GM12878 (cell line): Measurements from ENCODE around the gene PPIE. TPM values are rescaled to one million over a fixed set of nuclear protein-coding genes. Genes with fewer than 3 reads are reported as not detected.
A peak's percentile ranks its signal among the peaks of the same experiment; 100 is the strongest.

Experiments used
- ATAC-seq: fragments of 200-7000 bp; cut with Tn5 transposase; 3 replicates; pipeline ENCODE4 v1.9.1; 2020; ENCODE audit warnings: mild to moderate bottlenecking, moderate library complexity
- BruUV-seq: library from RNA; stranded (reverse); fragments of 400-500 nt; replicated peaks from 2 replicates; lab custom pipeline; 2021; lab: Mats Ljungman, UMichigan
- CTCF ChIA-PET: fragments of 300-600 bp; sonication (Branson Sonifier 250); formaldehyde crosslinking; extraction: SDS; loops from one replicate; lab custom pipeline; 2021; ENCODE audit warnings: inconsistent platforms; lab: Yijun Ruan, JAX
- POLR2A ChIA-PET: fragments of 350-600 bp; formaldehyde crosslinking; extraction: SDS; loops from one replicate; lab custom pipeline; 2021; ENCODE audit warnings: inconsistent platforms; lab: Charles Lee
- RAD21 ChIA-PET: fragments of 300-600 bp; sonication (Branson Sonifier 250); formaldehyde crosslinking; loops from one replicate; lab custom pipeline; 2023; ENCODE audit warnings: antibody characterized with exemption; ENCODE audit not compliant: unreplicated experiment; lab: Charles Lee
- SMC1A ChIA-PET: fragments of 300-600 bp; sonication (Branson Sonifier 250); formaldehyde crosslinking; loops from one replicate; lab custom pipeline; 2023; ENCODE audit not compliant: unreplicated experiment, uncharacterized antibody; lab: Charles Lee
- DNase-seq: peaks from one replicate; pipeline ENCODE4 v3.0.0-alpha.2; 2011; ENCODE audit warnings: low read depth, low spot score
- FAIRE-seq: peaks from 3 replicates; lab custom pipeline; 2011; peaks lifted over from hg19 to GRCh38; lab: Jason Lieb, UNC
- H2AFZ ChIP-seq: 2 replicates; pipeline ENCODE4 v1.6.0; 2011; ENCODE audit warnings: low read depth, low read length, control low read depth; ENCODE audit not compliant: control insufficient read depth
- H3K27ac ChIP-seq: 2 replicates; pipeline ENCODE4 v1.5.1; 2011; ENCODE audit warnings: control low read depth; ENCODE audit not compliant: control insufficient read depth, insufficient read depth
- H3K27me3 ChIP-seq, 2 experiments: replicated peaks in 1 of 2; 2 replicates each; pipeline versions ENCODE4 v1.6.0 to v1.6.1; 2011; ENCODE audit warnings: low read length in 1 of 2; ENCODE audit not compliant: control insufficient read depth in 2 of 2, insufficient read depth in 2 of 2
- H3K36me3 ChIP-seq, 2 experiments: 2 replicates each; pipeline ENCODE4 v1.5.1; 2011; ENCODE audit warnings: low read length in 1 of 2; ENCODE audit not compliant: control insufficient read depth in 2 of 2, insufficient read depth in 2 of 2
- H3K4me1 ChIP-seq: 2 replicates; pipeline ENCODE4 v1.6.1; 2011; ENCODE audit warnings: mild to moderate bottlenecking, low read length, moderate library complexity, mixed read lengths; ENCODE audit not compliant: control insufficient read depth, insufficient read depth
- H3K4me2 ChIP-seq: 2 replicates; pipeline ENCODE4 v1.6.0; 2011; ENCODE audit warnings: control low read depth; ENCODE audit not compliant: control insufficient read depth, insufficient read depth
- H3K4me3 ChIP-seq: fragments of 200-600 bp; sonication (generic); 2 replicates; pipeline ENCODE4 v1.5.1; 2016
- H3K79me2 ChIP-seq: 2 replicates; pipeline ENCODE4 v1.6.0; 2011; ENCODE audit warnings: low read length; ENCODE audit not compliant: control insufficient read depth, insufficient read depth
- H3K9ac ChIP-seq: 2 replicates; pipeline ENCODE4 v1.8.0; 2011; ENCODE audit warnings: low read length, control low read depth, mixed read lengths; ENCODE audit not compliant: control insufficient read depth, insufficient read depth
- H3K9me3 ChIP-seq: replicated peaks from 3 replicates; pipeline ENCODE4 v1.5.1; 2011; ENCODE audit warnings: mild to moderate bottlenecking, low read length; ENCODE audit not compliant: control insufficient read depth, insufficient read depth
- H4K20me1 ChIP-seq: 2 replicates; pipeline ENCODE4 v1.6.0; 2011; ENCODE audit not compliant: control insufficient read depth, insufficient read depth
- ESRRA ChIP-seq: IDR thresholded peaks from 2 replicates; pipeline ENCODE4 v1.6.1; 2012; ENCODE audit warnings: mild to moderate bottlenecking, low read length, improper control_type of control experiment
- FOS ChIP-seq: IDR thresholded peaks from 3 replicates; pipeline ENCODE4 v1.6.1; 2011; ENCODE audit warnings: borderline replicate concordance; ENCODE audit not compliant: insufficient read length; ENCODE audit errors: extremely low read depth
- GABPA ChIP-seq: IDR thresholded peaks from 2 replicates; pipeline ENCODE4 v1.6.1; 2014; ENCODE audit warnings: antibody characterized with exemption, low read depth, mild to moderate bottlenecking, inconsistent platforms
- HDAC2 ChIP-seq: fragments of 200-600 bp; sonication (generic); IDR thresholded peaks from 2 replicates; pipeline ENCODE4 v1.6.1; 2017
- IKZF1 ChIP-seq: fragments of 450-650 bp; conservative IDR thresholded peaks from 2 replicates; pipeline ENCODE4 v1.6.1; 2017; ENCODE audit warnings: antibody characterized with exemption, mild to moderate bottlenecking
- MYB ChIP-seq: fragments of 150-350 bp; IDR thresholded peaks from 2 replicates; pipeline ENCODE4 v1.6.1; 2014; ENCODE audit warnings: mild to moderate bottlenecking, low read depth, low read length, borderline replicate concordance
- RAD51 ChIP-seq: fragments of 450-650 bp; IDR thresholded peaks from 2 replicates; pipeline ENCODE4 v1.6.1; 2016; ENCODE audit warnings: moderate library complexity, mild to moderate bottlenecking, inconsistent platforms
- WRNIP1 ChIP-seq: IDR thresholded peaks from 2 replicates; pipeline ENCODE4 v1.6.1; 2011; ENCODE audit warnings: low read depth, low read length, improper control_type of control experiment, borderline replicate concordance
- YY1 ChIP-seq: IDR thresholded peaks from 2 replicates; pipeline ENCODE4 v1.6.1; 2011; ENCODE audit warnings: low read depth, mild to moderate bottlenecking, low read length
- ZZZ3 ChIP-seq: IDR thresholded peaks from 2 replicates; pipeline ENCODE4 v1.6.1; 2011; ENCODE audit warnings: low read depth; ENCODE audit not compliant: control insufficient read depth, insufficient read length
- WGBS: methylation state at CpG from one replicate; pipeline ENCODE4 v1.1.6; 2016; ENCODE audit warnings: low lambda C conversion rate; ENCODE audit not compliant: insufficient replicate concordance, insufficient coverage; ENCODE audit errors: missing lambda C conversion rate; 5-methylcytosine and 5-hydroxymethylcytosine counted together
- in situ Hi-C: fragments of 300-500 bp; cut with MboI; formaldehyde crosslinking; loops from 9 replicates; pipeline ENCODE4 v1.14.3; 2018; ENCODE audit warnings: mixed read lengths
- intact Hi-C: fragments of 100-400 bp; cut with micrococcal nuclease; formaldehyde crosslinking; loops from one replicate; pipeline ENCODE4 v1.14.2; 2022; ENCODE audit not compliant: unreplicated experiment
- polyA plus RNA-seq, 11 experiments: library from polyadenylated mRNA; depleted of rRNA in 4 of 11; unstranded in 6 of 11; stranded (reverse) in 5 of 11; fragments of >200 nt; fragmentation: Nextera tagmentation in 4 of 11; fragmentation: Illumina TruSeq in 1 of 11; extraction: Ambion mirVana in 4 of 11; extraction: Trizol in 1 of 11; gene quantifications; 1 replicate in 1 of 11; 2 replicates in 10 of 11; pipeline versions ENCODE4 v1.2.1 to v1.2.3, GENCODE V29; 2011 to 2016; ENCODE audit warnings: inconsistent platforms in 2 of 11, missing spikeins in 2 of 11, low read depth in 1 of 11
- total RNA-seq, 4 experiments: library from RNA; depleted of rRNA in 3 of 4; stranded (reverse); fragments of >200 nt in 3 of 4; fragmentation: Illumina TruSeq in 1 of 4; extraction: Trizol in 1 of 4; gene quantifications; 2 replicates each; pipeline versions ENCODE4 v1.2.1 to v1.2.3, GENCODE V29; 2013 to 2021

Gene PPIE
- total and polyA plus RNA-seq, 10 of the 15 experiments (the other 5 are each of a cell fraction or from before 2014, with no cell fraction given) = 36.6 to 163 (median 70.1) TPM

GRCh38 chr1:39695016-39695415 lies 43.7 kb upstream of the PPIE start:
- no peak overlapping the region; the same call in 1 of the 2 replicates for H2AFZ ChIP-seq
- RAD21 ChIA-PET = no interaction called here
- CTCF ChIA-PET = interaction anchor here (1.1 to 2.7 kb wide), 4 partner anchors 22 to 105 kb away, joined by 3 to 15 read pairs (median 4); no protein-coding TSS in a partner anchor
- no peaks in the 10 kb centered on the region for H3K79me2 ChIP-seq
- no peaks in the 10 kb centered on the region for H4K20me1 ChIP-seq
- TF ChIP-seq HDAC2 (no peak), WRNIP1 (no peak), IKZF1 (peak; percentile 19; the same call in 1 of the 2 replicates)
- no peaks in the 10 kb centered on the region; a peak in 1 of 4 replicates for H3K27me3 ChIP-seq
- SMC1A ChIA-PET = interaction anchor here (0.5 to 1.5 kb wide), 4 partner anchors 19 to 443 kb away, joined by 3 to 5 read pairs (median 3); no protein-coding TSS in a partner anchor
- no peak overlapping the region for H3K27ac ChIP-seq
- intact Hi-C loops (no loop called here), in situ Hi-C loops (no loop called here)
- POLR2A ChIA-PET = no interaction called here
- DNase-seq (no peak), FAIRE-seq (no peak), ATAC-seq (peak; percentile 26; the same call in 1 of the 3 replicates)
- H3K9ac ChIP-seq = no peak overlapping the region
- BruUV-seq = no TSS peak
- H3K36me3 ChIP-seq = no peaks in the 10 kb centered on the region
- peaks cover 7% of the 10 kb centered on the region for H3K4me1 ChIP-seq
- 0% methylated on average over 1 of the region's 1 CpG for WGBS
- no peak overlapping the region for H3K4me3 ChIP-seq
- no peaks in the 10 kb centered on the region for H3K9me3 ChIP-seq
- H3K4me2 ChIP-seq = peak overlapping the region; percentile 9; the same call in 1 of the 2 replicates

GRCh38 chr1:39696448-39696847 lies 42.2 kb upstream of the PPIE start:
- POLR2A ChIA-PET = no interaction called here
- no peak for FAIRE-seq
- BruUV-seq = no TSS peak

More at GRCh38 chr1:39696448-39696847, 42.2 kb upstream of the PPIE start:
- ChIA-PET RAD21 (no interaction called here), SMC1A (interaction anchor here (1.2 kb wide), 1 partner anchor 26 kb away, joined by 4 read pairs; no protein-coding TSS in a partner anchor)
- intact Hi-C loops = no loop called here
- Histone ChIP-seq H3K9me3 (no peaks in the 10 kb centered on the region), H3K27me3 (no peaks in the 10 kb centered on the region; a peak in 1 of 4 replicates), H3K27ac (no peak overlapping the region), H3K4me2 (no peak overlapping the region), H4K20me1 (no peaks in the 10 kb centered on the region), H3K4me3 (no peak overlapping the region), H2AFZ (no peak overlapping the region), H3K36me3 (no peaks in the 10 kb centered on the region), H3K4me1 (peaks cover 3% of the 10 kb centered on the region; the same call in 1 of the 2 replicates), H3K9ac (no peak overlapping the region)
- no peak for DNase-seq
- ATAC-seq = no peak
- in situ Hi-C loops = no loop called here
- no peak for TF ChIP-seq MYB
- no peak for TF ChIP-seq FOS
- TF ChIP-seq GABPA = no peak
- TF ChIP-seq ZZZ3 = peak; percentile 13
- TF ChIP-seq RAD51 = no peak
- TF ChIP-seq ESRRA = no peak
- no peak for TF ChIP-seq YY1
- TF ChIP-seq, all 136 proteins: peak for 1
- no peaks in the 10 kb centered on the region for H3K79me2 ChIP-seq
- CTCF ChIA-PET = interaction anchor here (0.6 to 1.6 kb wide), 6 partner anchors 16 to 103 kb away, joined by 3 to 4 read pairs (median 3); partner anchors contain the start of gene NT5C1A
- WGBS = 0% methylated on average over 1 of the region's 1 CpG
